Osteocyte (in vitro differentiated cells): ENCODE measurements around the gene ARL10. TPM values are rescaled to one million over a fixed set of nuclear protein-coding genes. Genes with fewer than 3 reads are reported as not detected.
A peak's percentile ranks its signal among the peaks of the same experiment; 100 is the strongest.

Experiments
- DNase-seq: peaks from one replicate; pipeline ENCODE4 v3.0.0; 2021; ENCODE audit warnings: mixed read lengths; ENCODE audit not compliant: unreplicated experiment; ENCODE audit errors: extremely low spot score
- H3K27ac Mint-ChIP-seq: one replicate; pipeline ENCODE4 v1.8.0; 2021; ENCODE audit warnings: mild to moderate bottlenecking, mixed read lengths; ENCODE audit not compliant: unreplicated experiment
- H3K27me3 Mint-ChIP-seq: one replicate; pipeline ENCODE4 v1.8.0; 2021; ENCODE audit warnings: mixed read lengths; ENCODE audit not compliant: unreplicated experiment
- H3K36me3 Mint-ChIP-seq: one replicate; pipeline ENCODE4 v1.8.0; 2021; ENCODE audit warnings: mixed read lengths; ENCODE audit not compliant: unreplicated experiment
- H3K4me1 Mint-ChIP-seq: one replicate; pipeline ENCODE4 v1.8.0; 2021; ENCODE audit warnings: mixed read lengths; ENCODE audit not compliant: unreplicated experiment
- H3K4me3 Mint-ChIP-seq: one replicate; pipeline ENCODE4 v1.8.0; 2021; ENCODE audit warnings: mild to moderate bottlenecking, moderate library complexity, mixed read lengths; ENCODE audit not compliant: unreplicated experiment
- H3K9me3 Mint-ChIP-seq: one replicate; pipeline ENCODE4 v1.8.0; 2021; ENCODE audit warnings: mixed read lengths; ENCODE audit not compliant: unreplicated experiment
- total RNA-seq: library from RNA; stranded (reverse); gene quantifications from 2 replicates; pipeline ENCODE4 v1.2.1, GENCODE V29; 2021
- TF ChIP-seq, protein P1 (sequence below): fragments of 200-600 bp; sonication (generic); IDR thresholded peaks from 2 replicates; pipeline ENCODE4 v1.5.0; 2021; ENCODE audit warnings: antibody characterized with exemption, mild to moderate bottlenecking, moderate library complexity

Gene ARL10
- total RNA-seq, 1 donor from 2014 or later: 25.9 TPM

DNA sequence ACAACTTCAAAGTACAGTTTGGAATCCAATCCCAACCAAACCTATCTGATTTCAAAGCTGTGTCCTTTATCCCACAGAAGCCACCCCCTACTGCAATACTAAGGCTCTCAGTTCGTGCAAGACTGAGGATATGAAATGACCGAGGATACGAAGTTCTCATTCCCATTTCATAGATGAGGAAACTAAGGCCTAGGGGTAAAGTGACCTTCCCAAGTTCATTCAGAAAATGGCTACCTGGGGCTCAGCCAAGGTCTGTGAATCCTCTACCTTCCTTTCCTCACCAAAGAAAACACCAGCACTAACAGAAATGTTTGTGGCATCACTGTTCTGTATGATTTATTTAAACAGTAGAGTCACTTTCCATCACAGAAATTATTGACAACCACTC, 9.1 kb upstream of the ARL10 start:
- Mint-ChIP-seq H3K9me3 (no peaks in the 10 kb centered on the region), H3K27me3 (no peaks in the 10 kb centered on the region), H3K4me3 (no peak overlapping the region), H3K27ac (no peak overlapping the region), H3K4me1 (peaks cover 11% of the 10 kb centered on the region), H3K36me3 (peaks cover 39% of the 10 kb centered on the region)
- DNase-seq: no peak
- TF ChIP-seq, protein P1, sequence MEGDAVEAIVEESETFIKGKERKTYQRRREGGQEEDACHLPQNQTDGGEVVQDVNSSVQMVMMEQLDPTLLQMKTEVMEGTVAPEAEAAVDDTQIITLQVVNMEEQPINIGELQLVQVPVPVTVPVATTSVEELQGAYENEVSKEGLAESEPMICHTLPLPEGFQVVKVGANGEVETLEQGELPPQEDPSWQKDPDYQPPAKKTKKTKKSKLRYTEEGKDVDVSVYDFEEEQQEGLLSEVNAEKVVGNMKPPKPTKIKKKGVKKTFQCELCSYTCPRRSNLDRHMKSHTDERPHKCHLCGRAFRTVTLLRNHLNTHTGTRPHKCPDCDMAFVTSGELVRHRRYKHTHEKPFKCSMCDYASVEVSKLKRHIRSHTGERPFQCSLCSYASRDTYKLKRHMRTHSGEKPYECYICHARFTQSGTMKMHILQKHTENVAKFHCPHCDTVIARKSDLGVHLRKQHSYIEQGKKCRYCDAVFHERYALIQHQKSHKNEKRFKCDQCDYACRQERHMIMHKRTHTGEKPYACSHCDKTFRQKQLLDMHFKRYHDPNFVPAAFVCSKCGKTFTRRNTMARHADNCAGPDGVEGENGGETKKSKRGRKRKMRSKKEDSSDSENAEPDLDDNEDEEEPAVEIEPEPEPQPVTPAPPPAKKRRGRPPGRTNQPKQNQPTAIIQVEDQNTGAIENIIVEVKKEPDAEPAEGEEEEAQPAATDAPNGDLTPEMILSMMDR: no peak

DNA sequence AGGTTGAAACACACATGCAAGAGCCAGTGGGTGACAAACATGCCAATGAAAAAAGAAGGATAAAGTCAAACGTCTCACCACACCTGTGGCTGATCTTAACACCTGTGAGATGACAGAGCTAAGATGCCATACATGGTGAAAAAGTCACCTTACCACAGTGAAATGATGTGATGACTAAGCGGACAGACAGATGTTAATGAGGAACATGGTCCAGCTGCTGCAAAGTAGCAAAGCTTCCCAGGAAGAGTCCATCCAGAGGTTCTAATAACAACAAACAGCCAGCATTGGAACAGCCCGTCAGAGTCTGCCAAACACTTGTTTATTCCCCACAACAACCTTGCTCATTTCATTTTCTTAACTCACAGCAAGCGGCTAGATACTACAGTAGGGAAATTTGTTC, 5.6 kb upstream of the ARL10 start:
- Mint-ChIP-seq H3K36me3 (peaks cover 13% of the 10 kb centered on the region), H3K27me3 (no peaks in the 10 kb centered on the region), H3K4me3 (peak overlapping the region; percentile 50), H3K9me3 (no peaks in the 10 kb centered on the region), H3K4me1 (peaks cover 14% of the 10 kb centered on the region), H3K27ac (no peak overlapping the region)
- no peak for DNase-seq
- TF ChIP-seq, protein P1: no peak

DNA sequence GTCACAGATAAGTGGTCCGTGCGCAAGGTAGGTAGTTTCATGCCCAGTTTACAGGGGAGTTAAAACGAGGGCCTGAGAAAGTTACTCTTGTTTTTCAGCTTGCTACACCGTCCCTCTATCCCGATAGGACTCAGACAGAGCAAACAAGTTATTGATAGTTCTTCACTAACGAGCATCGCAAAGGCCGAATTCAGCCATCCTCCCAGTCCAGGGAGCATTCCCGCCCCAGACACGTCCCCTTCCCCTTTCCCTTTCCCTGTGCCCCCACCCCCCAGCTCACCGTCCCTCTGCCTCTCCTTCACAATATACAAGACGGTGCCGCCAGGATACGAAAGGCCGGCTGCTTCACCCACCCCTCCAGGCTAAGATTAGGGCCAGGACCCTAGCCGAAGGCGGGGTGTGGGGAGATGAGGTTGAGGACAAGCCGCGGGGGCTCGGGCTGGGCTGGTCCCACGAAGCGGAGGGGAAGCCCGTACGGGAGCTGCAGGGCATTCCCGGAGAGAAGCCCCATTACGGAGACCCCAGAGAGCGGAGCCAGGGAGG, 4.3 kb upstream of the ARL10 start:
- peaks cover 9% of the 10 kb centered on the region for H3K36me3 Mint-ChIP-seq
- no peaks in the 10 kb centered on the region for H3K9me3 Mint-ChIP-seq
- H3K27me3 Mint-ChIP-seq: no peaks in the 10 kb centered on the region
- DNase-seq: no peak
- peak overlapping the region; percentile 98 for H3K4me3 Mint-ChIP-seq
- peaks cover 17% of the 10 kb centered on the region for H3K4me1 Mint-ChIP-seq
- peak overlapping the region; percentile 90 for H3K27ac Mint-ChIP-seq
- TF ChIP-seq, protein P1: no peak

DNA sequence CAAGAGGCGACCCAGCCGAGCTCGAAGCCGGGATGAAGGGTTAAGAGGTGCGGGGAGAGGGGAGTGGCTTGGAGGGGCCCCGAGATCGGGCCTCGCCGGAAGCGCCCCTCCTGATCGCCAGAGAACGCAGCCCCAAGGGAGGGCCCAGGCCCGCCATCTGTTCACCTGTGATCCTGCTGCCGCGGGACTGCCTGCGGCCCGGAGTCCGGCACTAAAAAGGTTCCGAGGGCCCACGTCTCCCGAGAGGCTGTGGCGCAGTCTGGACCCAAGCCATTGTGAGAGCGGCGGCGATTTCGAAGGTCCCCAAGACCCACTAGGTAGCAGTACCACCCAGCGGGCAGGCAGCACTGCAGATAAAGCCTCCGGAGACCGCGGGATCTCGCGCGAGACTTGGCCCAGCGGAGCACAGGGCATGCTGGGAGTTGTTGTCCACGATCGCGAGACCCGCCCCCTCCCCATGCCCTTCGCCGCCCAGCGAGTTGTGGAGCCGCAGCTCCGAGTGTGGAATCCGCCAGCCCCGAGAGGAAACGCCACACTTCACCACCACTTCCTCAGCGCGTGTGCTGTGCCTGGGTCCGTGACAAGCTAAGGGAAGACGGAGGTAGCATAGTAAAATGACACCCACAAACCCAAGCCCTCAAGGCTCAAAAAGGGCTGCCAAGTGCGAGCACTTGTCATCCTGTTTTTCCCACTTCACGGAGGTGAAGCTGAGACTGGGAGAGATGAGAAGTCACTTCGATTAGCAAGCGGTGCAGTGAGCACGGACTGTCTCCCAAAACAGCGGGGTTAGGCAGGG, 3.7 kb upstream of the ARL10 start, which contains the start of gene KIAA1191:
TSS of gene KIAA1191 (minus strand) at position 328 of the 796 bp plus-strand sequence. CDS start 2,256 bp downstream, outside the sequence.
- H3K9me3 Mint-ChIP-seq: no peaks in the 10 kb centered on the region
- TF ChIP-seq, protein P1: peak; percentile 37
- no peaks in the 10 kb centered on the region for H3K27me3 Mint-ChIP-seq
- peaks cover 20% of the 10 kb centered on the region for H3K4me1 Mint-ChIP-seq
- peak; percentile 96 for DNase-seq
- H3K36me3 Mint-ChIP-seq: peaks cover 9% of the 10 kb centered on the region
- peak within 1 kb of the TSS; percentile 98 for H3K4me3 Mint-ChIP-seq
- peak within 1 kb of the TSS; percentile 90 for H3K27ac Mint-ChIP-seq

DNA sequence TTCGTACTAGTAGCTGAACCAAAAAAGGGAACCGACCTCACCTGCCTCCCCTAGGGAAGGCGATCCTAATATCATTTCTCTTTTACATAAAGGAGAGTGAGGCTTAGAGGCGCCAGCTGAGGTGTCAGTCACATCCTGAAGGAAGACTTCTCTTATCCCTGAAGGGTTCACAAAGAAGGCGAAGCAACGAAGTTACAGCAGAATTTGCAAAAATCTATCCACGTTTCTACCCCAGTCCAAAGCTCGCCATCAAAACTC, 3.1 kb upstream of the ARL10 start:
- TF ChIP-seq, protein P1: no peak
- DNase-seq: no peak
- Mint-ChIP-seq H3K27me3 (no peaks in the 10 kb centered on the region), H3K4me1 (peaks cover 21% of the 10 kb centered on the region), H3K36me3 (peaks cover 9% of the 10 kb centered on the region), H3K9me3 (no peaks in the 10 kb centered on the region), H3K4me3 (peak overlapping the region; percentile 98), H3K27ac (peak overlapping the region; percentile 90)
